Activated T-helper 2 cell treated with anti-CD3 and anti-CD28 coated beads, Interferon-gamma antibody, Interleukin-2, Interleukin-4, amounts not matched to agents 10 μg/mL and 5 μg/mL and 100 μg/mL, durations not matched to agents 14 hours and 24 hours and 36 hours (primary cell): Measurements from ENCODE around the gene UBA1. TPM values are rescaled to one million over a fixed set of nuclear protein-coding genes. Genes with fewer than 3 reads are reported as not detected.

ENCODE experiments used
- DNase-seq: peaks from one replicate; pipeline ENCODE4 v3.0.0; 2021; ENCODE audit warnings: low spot score
- H3K27ac Mint-ChIP-seq: one replicate; pipeline ENCODE4 v1.8.0; 2021; ENCODE audit warnings: mixed read lengths
- H3K27me3 Mint-ChIP-seq: one replicate; pipeline ENCODE4 v1.8.0; 2021; ENCODE audit warnings: low read depth, mixed read lengths
- H3K36me3 Mint-ChIP-seq: one replicate; pipeline ENCODE4 v1.8.0; 2021; ENCODE audit warnings: low read depth, mixed read lengths
- H3K4me1 Mint-ChIP-seq: one replicate; pipeline ENCODE4 v1.8.0; 2021; ENCODE audit warnings: low read depth, mixed read lengths
- H3K4me3 Mint-ChIP-seq: one replicate; pipeline ENCODE4 v1.8.0; 2021; ENCODE audit warnings: low read depth, mild to moderate bottlenecking, moderate library complexity, mixed read lengths
- H3K9me3 Mint-ChIP-seq: one replicate; pipeline ENCODE4 v1.8.0; 2021; ENCODE audit warnings: mixed read lengths
- intact Hi-C: fragments of 100-400 bp; cut with micrococcal nuclease; formaldehyde crosslinking; loops from one replicate; pipeline ENCODE4 v1.15.1; 2023
- total RNA-seq: library from RNA; stranded (reverse); gene quantifications from 2 replicates; pipeline ENCODE4 v1.2.3, GENCODE V29; 2022

The UBA1 gene
- total RNA-seq, 1 donor from 2014 or later, result 242 TPM

- Mint-ChIP-seq H3K4me3 (no peak overlapping the region), H3K36me3 (peaks cover 74% of the 10 kb centered on the region), H3K4me1 (peaks cover 18% of the 10 kb centered on the region), H3K9me3 (no peaks in the 10 kb centered on the region), H3K27ac (peak overlapping the region; percentile 17), H3K27me3 (no peaks in the 10 kb centered on the region)
- no peak for DNase-seq
- intact Hi-C loops, result no loop called here
Observed at GRCh38 chrX:47214435-47215077, 20.9 kb downstream of the UBA1 start.

- Mint-ChIP-seq H3K27ac (no peak overlapping the region), H3K36me3 (peaks cover 75% of the 10 kb centered on the region), H3K4me1 (peaks cover 27% of the 10 kb centered on the region), H3K27me3 (no peaks in the 10 kb centered on the region), H3K9me3 (no peaks in the 10 kb centered on the region), H3K4me3 (no peak overlapping the region)
- DNase-seq, result no peak
- intact Hi-C loops, result no loop called here
Observed at GRCh38 chrX:47215291-47215900, 21.8 kb downstream of the UBA1 start.

- H3K27ac Mint-ChIP-seq, result peak overlapping the region; percentile 99
Observed at GRCh38 chrX:47216393-47216925, 22.8 kb downstream of the UBA1 start.

GRCh38 chrX:47217121-47217851 lies 23.7 kb downstream of the UBA1 start:
- peak overlapping the region; percentile 91 for H3K4me3 Mint-ChIP-seq
- H3K27ac Mint-ChIP-seq, result peak overlapping the region; percentile 99
- no peak for DNase-seq
- H3K4me1 Mint-ChIP-seq, result peaks cover 34% of the 10 kb centered on the region
- intact Hi-C loops, result loop anchor here (1.0 kb wide), 1 partner anchor 24 kb away; the partner anchor contains the start of gene UBA1
- H3K36me3 Mint-ChIP-seq, result peaks cover 73% of the 10 kb centered on the region
- no peaks in the 10 kb centered on the region for H3K27me3 Mint-ChIP-seq
- no peaks in the 10 kb centered on the region for H3K9me3 Mint-ChIP-seq

More at GRCh38 chrX:47216393-47216925, 22.8 kb downstream of the UBA1 start:
- peaks cover 74% of the 10 kb centered on the region for H3K36me3 Mint-ChIP-seq
- peak overlapping the region; percentile 91 for H3K4me3 Mint-ChIP-seq
- no peaks in the 10 kb centered on the region for H3K9me3 Mint-ChIP-seq
- H3K4me1 Mint-ChIP-seq, result peaks cover 34% of the 10 kb centered on the region
- intact Hi-C loops, result no loop called here
- H3K27me3 Mint-ChIP-seq, result no peaks in the 10 kb centered on the region
- DNase-seq, result no peak

GRCh38 chrX:47217852-47218279 lies 24.2 kb downstream of the UBA1 start:
- Mint-ChIP-seq H3K9me3 (no peaks in the 10 kb centered on the region), H3K27ac (peak overlapping the region; percentile 99), H3K27me3 (no peaks in the 10 kb centered on the region), H3K36me3 (peaks cover 72% of the 10 kb centered on the region), H3K4me3 (peak overlapping the region; percentile 91), H3K4me1 (peaks cover 34% of the 10 kb centered on the region)
- DNase-seq, result peak; percentile 93
- intact Hi-C loops, result loop anchor here (1.0 to 2.0 kb wide), 3 partner anchors 15 to 433 kb away; partner anchors contain the start of genes ELK1, UBA1 and USP11

GRCh38 chrX:47218280-47218919 lies 24.8 kb downstream of the UBA1 start, which contains the start of gene CDK16:
CDK16 (plus strand) TSS chrX:47218681; CDS start chrX:47223558, 4,877 bp downstream.
- Mint-ChIP-seq H3K27ac (peak within 1 kb of the TSS; percentile 99), H3K36me3 (peaks cover 71% of the 10 kb centered on the region), H3K9me3 (no peaks in the 10 kb centered on the region), H3K4me3 (peak within 1 kb of the TSS; percentile 97), H3K27me3 (no peaks in the 10 kb centered on the region), H3K4me1 (peaks cover 34% of the 10 kb centered on the region)
- peak; percentile 73 for DNase-seq
- intact Hi-C loops, result loop anchor here (1.0 to 2.0 kb wide), 2 partner anchors 15 to 432 kb away; partner anchors contain the start of genes ELK1 and USP11

- intact Hi-C loops, result loop anchor here (1.0 to 2.0 kb wide), 2 partner anchors 14 to 432 kb away; partner anchors contain the start of genes ELK1 and USP11
- peak; percentile 29 for DNase-seq
- no peaks in the 10 kb centered on the region for H3K27me3 Mint-ChIP-seq
- H3K9me3 Mint-ChIP-seq, result no peaks in the 10 kb centered on the region
- H3K4me1 Mint-ChIP-seq, result peaks cover 34% of the 10 kb centered on the region
- H3K4me3 Mint-ChIP-seq, result peak overlapping the region; percentile 97
- peak overlapping the region; percentile 90 for H3K27ac Mint-ChIP-seq
- H3K36me3 Mint-ChIP-seq, result peaks cover 73% of the 10 kb centered on the region
Observed at GRCh38 chrX:47218920-47219815, 25.5 kb downstream of the UBA1 start.

- Mint-ChIP-seq H3K27me3 (no peaks in the 10 kb centered on the region), H3K4me3 (no peak overlapping the region), H3K36me3 (peaks cover 63% of the 10 kb centered on the region), H3K9me3 (no peaks in the 10 kb centered on the region), H3K4me1 (peaks cover 25% of the 10 kb centered on the region), H3K27ac (no peak overlapping the region)
- intact Hi-C loops, result no loop called here
- DNase-seq, result no peak
Observed at GRCh38 chrX:47221756-47222155, 28.1 kb downstream of the UBA1 start.

GRCh38 chrX:47222751-47223350 lies 29.2 kb downstream of the UBA1 start:
- Mint-ChIP-seq H3K4me3 (no peak overlapping the region), H3K27me3 (no peaks in the 10 kb centered on the region), H3K9me3 (no peaks in the 10 kb centered on the region), H3K4me1 (peaks cover 17% of the 10 kb centered on the region), H3K27ac (no peak overlapping the region), H3K36me3 (peaks cover 62% of the 10 kb centered on the region)
- no peak for DNase-seq
- intact Hi-C loops, result no loop called here

GRCh38 chrX:47223476-47224250 lies 30.0 kb downstream of the UBA1 start:
- intact Hi-C loops, result no loop called here
- Mint-ChIP-seq H3K4me3 (no peak overlapping the region), H3K27me3 (no peaks in the 10 kb centered on the region), H3K9me3 (no peaks in the 10 kb centered on the region), H3K27ac (no peak overlapping the region), H3K4me1 (peaks cover 20% of the 10 kb centered on the region), H3K36me3 (peaks cover 69% of the 10 kb centered on the region)
- DNase-seq, result no peak
